ENCODE measurements around the gene PDP2. TPM values are rescaled to one million over a fixed set of nuclear protein-coding genes. Genes with fewer than 3 reads are reported as not detected.

PDP2 gene, protein sequence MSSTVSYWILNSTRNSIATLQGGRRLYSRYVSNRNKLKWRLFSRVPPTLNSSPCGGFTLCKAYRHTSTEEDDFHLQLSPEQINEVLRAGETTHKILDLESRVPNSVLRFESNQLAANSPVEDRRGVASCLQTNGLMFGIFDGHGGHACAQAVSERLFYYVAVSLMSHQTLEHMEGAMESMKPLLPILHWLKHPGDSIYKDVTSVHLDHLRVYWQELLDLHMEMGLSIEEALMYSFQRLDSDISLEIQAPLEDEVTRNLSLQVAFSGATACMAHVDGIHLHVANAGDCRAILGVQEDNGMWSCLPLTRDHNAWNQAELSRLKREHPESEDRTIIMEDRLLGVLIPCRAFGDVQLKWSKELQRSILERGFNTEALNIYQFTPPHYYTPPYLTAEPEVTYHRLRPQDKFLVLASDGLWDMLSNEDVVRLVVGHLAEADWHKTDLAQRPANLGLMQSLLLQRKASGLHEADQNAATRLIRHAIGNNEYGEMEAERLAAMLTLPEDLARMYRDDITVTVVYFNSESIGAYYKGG
- 17.6 TPM for total RNA-seq

DNA sequence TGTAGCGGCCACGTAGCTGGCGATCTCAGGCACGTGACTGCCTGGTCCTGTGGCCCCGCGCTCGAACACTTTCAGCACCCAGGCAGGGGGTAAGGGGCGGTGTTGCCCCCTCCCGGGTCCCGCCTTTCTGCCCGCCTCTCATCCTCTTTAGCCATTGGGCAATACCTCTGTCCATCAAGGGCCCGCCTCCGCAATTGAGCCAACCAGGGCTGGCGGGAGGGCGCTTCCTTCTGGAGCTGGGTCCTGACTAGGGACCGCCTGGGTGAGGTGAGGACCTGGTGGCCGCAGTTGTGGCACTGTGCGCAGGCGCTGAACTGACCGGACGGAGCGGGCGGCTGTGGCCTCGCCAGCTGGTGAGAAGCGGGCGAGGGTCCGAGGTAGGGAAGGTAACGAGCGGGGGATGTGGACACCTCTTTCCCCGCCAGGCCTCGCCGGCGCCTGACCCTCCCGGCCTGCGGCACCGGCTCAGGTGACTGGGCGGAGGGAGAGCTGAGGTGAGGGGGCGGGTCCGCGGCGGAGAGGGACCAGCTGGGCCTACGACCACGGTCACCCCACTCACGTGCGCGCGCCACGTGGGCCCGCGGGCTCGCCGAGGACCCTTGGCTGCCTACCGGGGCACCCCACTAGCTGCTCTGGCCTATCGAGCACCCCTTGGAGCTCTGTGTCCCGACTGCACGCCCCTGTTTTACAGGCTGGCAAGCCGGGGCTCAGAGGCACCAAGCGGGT, at the start of gene PDP2:
TSS of gene PDP2 (plus strand) at position 228 of the 726 bp plus-strand sequence. CDS start 3,770 bp downstream, outside the sequence.
- ATAC-seq: peak; percentile 98
- DNase-seq (ENCODE audit: low spot score): peak; percentile 96
- intact Hi-C loops (cut with DNase I): no loop called here

GRCh38 chr16:66832190-66832589, 48.1 kb upstream of the PDP2 start:
- ATAC-seq (no peak), DNase-seq (ENCODE audit: low spot score) (no peak)
- intact Hi-C loops (cut with DNase I): no loop called here

GRCh38 chr16:66832661-66833305, 47.5 kb upstream of the PDP2 start:
- ATAC-seq (no peak), DNase-seq (ENCODE audit: low spot score) (no peak)
- intact Hi-C loops (cut with DNase I): no loop called here

DNA sequence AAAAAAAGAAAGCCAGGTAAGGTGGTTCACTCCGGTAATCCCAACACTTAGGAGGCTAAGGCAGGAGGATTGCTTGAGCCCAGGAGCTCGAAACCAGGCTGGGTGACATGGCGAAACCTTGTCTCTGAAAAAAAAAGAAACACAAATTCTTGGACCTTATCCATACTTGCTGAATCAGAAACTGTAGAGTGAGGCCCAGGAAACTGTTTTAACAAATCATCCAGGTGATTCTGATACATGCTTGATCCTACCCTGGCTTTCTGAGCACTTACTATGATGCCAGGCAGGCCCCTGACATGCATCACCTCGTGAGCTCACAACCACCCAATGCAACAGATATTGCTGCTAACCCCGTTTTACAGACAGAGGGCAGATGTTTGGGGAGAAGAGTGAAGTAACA, 45.6 kb upstream of the PDP2 start:
- intact Hi-C loops (cut with DNase I): no loop called here
- ATAC-seq (no peak), DNase-seq (ENCODE audit: low spot score) (no peak)

DNA sequence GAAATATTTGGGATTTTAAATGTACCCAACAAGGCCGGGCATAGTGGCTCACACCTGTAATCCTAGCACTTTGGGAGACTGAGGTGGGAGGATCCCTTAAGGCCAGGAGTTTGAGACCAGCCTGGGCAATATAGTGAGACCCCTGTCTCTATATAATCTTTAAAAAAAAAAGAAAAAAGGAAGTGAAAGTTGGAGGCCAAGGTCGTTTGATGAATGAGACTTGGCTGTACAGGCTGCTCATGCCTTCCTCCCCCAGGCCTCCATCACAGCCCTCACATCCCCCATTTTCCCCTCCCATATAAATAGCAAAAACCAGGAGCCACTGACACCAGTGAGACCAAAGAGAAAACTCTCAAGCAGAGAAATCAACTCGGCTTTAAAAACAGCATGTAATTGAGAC, 39.4 kb upstream of the PDP2 start:
- no peak for DNase-seq (ENCODE audit: low spot score)
- intact Hi-C loops (cut with DNase I): no loop called here
- ATAC-seq: no peak

- ATAC-seq: no peak
- intact Hi-C loops (cut with DNase I): no loop called here
Observed at GRCh38 chr16:66841366-66841765, 38.9 kb upstream of the PDP2 start.

GRCh38 chr16:66842765-66843164, 37.5 kb upstream of the PDP2 start:
- no peak for ATAC-seq
- peak; percentile 54 for DNase-seq (ENCODE audit: low spot score)

More at GRCh38 chr16:66841366-66841765, 38.9 kb upstream of the PDP2 start:
- peak; percentile 7 for DNase-seq (ENCODE audit: low spot score)

DNA sequence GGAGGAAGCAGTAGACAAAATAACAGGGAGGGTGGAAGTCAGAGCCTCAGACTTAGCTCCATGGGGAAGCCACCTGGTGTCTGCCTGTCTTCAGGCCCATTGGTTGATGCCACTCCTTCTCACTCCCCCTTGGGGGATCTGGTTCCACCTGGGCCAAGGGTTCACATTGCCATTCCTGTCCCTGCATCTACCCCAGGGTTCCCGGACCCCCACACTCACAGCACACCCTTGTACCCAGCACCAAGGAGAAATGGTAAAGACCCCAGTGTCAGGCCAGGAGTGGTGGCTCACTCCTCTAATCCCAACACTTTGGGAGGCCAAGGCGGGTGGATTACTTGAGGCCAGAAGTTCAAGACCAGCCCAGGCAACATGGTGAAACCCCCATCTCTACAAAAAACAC, 37.1 kb upstream of the PDP2 start:
- intact Hi-C loops (cut with DNase I): no loop called here
- ATAC-seq (no peak), DNase-seq (ENCODE audit: low spot score) (peak; percentile 30)

More at GRCh38 chr16:66842765-66843164, 37.5 kb upstream of the PDP2 start:
- intact Hi-C loops (cut with DNase I): no loop called here

- intact Hi-C loops (cut with DNase I): no loop called here
- no peak for ATAC-seq
- DNase-seq (ENCODE audit: low spot score): no peak
Observed at GRCh38 chr16:66844009-66844341, 36.3 kb upstream of the PDP2 start.

DNA sequence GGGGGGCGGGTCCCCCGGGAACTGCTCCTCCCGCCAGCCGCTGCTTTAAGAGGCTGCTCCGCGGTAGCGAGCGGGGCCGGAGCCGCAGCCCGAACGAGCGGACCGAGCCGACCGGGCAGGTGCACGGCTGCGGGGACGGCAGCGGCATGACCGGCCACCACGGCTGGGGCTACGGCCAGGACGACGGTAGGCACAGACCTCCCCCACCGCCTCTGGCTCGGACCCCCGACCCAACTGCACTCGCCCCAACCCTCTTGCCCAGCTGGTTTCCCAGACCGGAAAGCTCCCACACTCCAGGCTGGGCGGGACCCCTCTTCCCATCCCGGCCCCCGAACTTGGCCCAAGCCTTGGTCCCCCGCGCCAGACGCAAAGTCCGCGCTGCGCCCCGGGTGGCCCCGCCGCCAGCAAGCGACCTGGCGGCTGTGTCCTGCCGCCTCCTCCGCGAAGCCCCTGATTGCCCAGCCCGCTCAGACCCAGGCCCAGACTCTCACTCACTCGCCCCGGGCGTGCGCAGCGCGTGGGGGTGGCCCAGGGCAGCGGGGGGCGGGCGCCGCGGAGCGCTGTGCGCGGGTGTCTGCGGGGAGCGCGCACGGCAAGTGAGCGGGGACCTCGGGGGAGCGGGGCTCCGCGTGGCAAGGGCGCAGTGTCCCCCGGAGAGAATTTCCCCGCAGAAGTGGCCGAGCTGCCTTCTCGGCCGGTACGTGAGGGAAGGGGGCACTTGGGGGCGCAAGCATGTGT, 35.8 kb upstream of the PDP2 start, which contains the start of gene CA7:
TSS of gene CA7 (plus strand) at position 73 of the 738 bp plus-strand sequence. CDS start at position 147, 74 bp downstream.
- ATAC-seq: no peak
- intact Hi-C loops (cut with DNase I): no loop called here
- peak; percentile 51 for DNase-seq (ENCODE audit: low spot score)

DNA sequence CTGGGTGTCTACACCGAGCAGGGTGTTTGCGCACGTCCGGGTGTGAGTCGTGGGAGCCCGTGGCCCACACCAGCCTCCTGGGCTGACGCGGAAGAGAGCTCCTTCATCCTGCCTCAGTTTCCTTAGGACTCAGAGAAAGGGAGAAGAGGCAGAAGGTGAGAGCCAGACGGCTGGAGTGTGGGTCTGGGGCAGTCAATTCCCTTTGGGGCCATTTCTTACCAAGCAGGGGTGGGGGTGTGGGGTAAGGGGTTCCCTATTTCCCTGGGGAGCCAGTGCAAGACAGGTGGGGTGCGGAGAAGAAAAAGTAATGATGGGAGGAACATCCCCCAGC, 35.3 kb upstream of the PDP2 start:
- peak; percentile 9 for DNase-seq (ENCODE audit: low spot score)
- ATAC-seq: no peak
- intact Hi-C loops (cut with DNase I): no loop called here

GRCh38 chr16:66845791-66846221, 34.5 kb upstream of the PDP2 start:
- DNase-seq (ENCODE audit: low spot score): peak; percentile 47
- intact Hi-C loops (cut with DNase I): no loop called here
- no peak for ATAC-seq

DNA sequence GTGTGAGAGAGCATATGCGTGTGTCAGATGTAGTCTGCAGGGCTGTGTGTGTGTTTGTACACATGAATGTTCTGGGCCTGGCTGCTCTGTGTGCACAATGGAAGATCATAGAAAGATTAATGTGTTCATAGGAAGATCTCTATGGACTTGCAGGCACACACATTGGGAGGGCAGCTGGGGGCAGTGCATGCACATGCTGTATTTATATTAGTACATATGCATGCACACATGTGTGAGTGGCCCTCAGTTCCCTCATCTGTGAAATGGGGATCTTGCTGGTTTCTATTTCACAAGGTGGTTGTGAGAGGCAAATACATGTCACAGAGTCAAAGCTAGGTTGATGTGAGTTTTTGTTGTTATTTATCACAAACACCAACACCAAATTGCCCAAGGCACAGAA, 34.0 kb upstream of the PDP2 start:
- ATAC-seq (no peak), DNase-seq (ENCODE audit: low spot score) (no peak)
- intact Hi-C loops (cut with DNase I): no loop called here

GRCh38 chr16:66846831-66847230, 33.5 kb upstream of the PDP2 start:
- no peak for ATAC-seq
- intact Hi-C loops (cut with DNase I): no loop called here
- no peak for DNase-seq (ENCODE audit: low spot score)

GRCh38 chr16:66847533-66848067, 32.7 kb upstream of the PDP2 start:
- intact Hi-C loops (cut with DNase I): no loop called here
- DNase-seq (ENCODE audit: low spot score) (no peak), ATAC-seq (no peak)

GRCh38 chr16:66848172-66848571, 32.1 kb upstream of the PDP2 start:
- intact Hi-C loops (cut with DNase I): no loop called here
- ATAC-seq (no peak), DNase-seq (ENCODE audit: low spot score) (no peak)

- ATAC-seq: no peak
- DNase-seq (ENCODE audit: low spot score): no peak
- intact Hi-C loops (cut with DNase I): no loop called here
Observed at GRCh38 chr16:66849021-66849420, 31.3 kb upstream of the PDP2 start.

DNA sequence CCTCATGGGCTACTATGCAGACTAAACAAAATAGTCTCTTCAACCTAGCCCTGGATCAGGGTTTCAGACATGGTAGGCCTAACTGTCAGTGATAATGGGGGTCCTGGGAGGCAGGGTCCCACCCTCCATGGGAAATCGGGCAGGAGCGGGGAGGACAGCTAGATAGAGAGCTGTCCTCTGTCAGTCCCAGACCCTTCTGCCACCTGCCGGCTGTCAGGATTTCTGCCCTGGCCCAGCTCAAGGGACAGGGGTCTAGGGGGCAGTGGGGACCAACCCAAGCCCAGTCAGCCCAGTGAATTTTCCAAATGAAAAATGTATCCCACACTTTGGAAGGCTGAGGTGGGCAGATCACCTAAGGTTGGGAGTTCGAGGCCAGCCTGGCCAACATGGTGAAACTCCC, 30.8 kb upstream of the PDP2 start:
- ATAC-seq (no peak), DNase-seq (ENCODE audit: low spot score) (no peak)
- intact Hi-C loops (cut with DNase I): no loop called here
